Hepatocyte (in vitro differentiated cells): ENCODE data around the gene SMIM17.

Source experiments
- EZH2phosphoT487 ChIP-seq: fragments of 200-600 bp; sonication (generic); IDR thresholded peaks from one replicate; pipeline ENCODE4 v1.6.1; 2018; ENCODE audit warnings: antibody characterized with exemption, mild to moderate bottlenecking, low read depth, moderate library complexity; ENCODE audit not compliant: unreplicated experiment, severe bottlenecking
- TF ChIP-seq, protein P1 (sequence below): fragments of 200-600 bp; sonication (generic); IDR thresholded peaks from 2 replicates; pipeline ENCODE4 v1.5.1; 2016; ENCODE audit warnings: antibody characterized with exemption, mild to moderate bottlenecking; ENCODE audit not compliant: poor library complexity

DNA sequence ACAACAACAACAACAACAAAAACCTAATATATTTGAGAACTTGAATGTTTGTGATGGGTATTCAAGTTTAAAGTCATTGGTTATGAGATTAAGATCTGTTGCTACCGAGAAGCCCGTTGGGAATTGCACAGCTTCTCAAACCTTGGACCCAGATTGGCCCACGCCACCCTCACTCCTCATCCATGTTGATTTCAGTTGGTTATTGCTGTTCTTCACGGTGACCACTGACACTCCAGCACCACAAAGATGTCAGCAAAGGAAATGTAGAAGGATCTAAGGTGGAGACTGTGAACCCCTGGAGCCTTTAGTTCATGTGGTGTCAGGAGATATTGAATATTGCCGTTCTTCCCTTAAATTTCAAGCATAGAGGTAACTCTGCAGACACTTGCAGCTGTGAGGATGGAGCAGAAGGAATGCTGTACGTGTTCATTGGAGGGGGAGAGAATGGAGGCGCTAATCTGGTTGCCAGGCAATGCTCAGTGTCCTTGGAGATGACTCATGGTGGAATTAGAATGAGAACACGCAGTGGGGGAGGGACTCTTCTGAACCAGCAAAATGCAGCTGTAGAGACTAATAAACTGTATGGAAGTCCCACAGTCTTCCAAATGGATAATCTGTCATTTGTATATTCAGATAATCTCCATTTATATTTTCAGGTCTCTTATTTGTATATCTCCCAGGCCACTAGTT is 49.4 kb downstream of the SMIM17 start:
- TF ChIP-seq, protein P1, sequence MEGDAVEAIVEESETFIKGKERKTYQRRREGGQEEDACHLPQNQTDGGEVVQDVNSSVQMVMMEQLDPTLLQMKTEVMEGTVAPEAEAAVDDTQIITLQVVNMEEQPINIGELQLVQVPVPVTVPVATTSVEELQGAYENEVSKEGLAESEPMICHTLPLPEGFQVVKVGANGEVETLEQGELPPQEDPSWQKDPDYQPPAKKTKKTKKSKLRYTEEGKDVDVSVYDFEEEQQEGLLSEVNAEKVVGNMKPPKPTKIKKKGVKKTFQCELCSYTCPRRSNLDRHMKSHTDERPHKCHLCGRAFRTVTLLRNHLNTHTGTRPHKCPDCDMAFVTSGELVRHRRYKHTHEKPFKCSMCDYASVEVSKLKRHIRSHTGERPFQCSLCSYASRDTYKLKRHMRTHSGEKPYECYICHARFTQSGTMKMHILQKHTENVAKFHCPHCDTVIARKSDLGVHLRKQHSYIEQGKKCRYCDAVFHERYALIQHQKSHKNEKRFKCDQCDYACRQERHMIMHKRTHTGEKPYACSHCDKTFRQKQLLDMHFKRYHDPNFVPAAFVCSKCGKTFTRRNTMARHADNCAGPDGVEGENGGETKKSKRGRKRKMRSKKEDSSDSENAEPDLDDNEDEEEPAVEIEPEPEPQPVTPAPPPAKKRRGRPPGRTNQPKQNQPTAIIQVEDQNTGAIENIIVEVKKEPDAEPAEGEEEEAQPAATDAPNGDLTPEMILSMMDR: no peak
- no peak for TF ChIP-seq EZH2phosphoT487
